ENCODE results near the gene MORN1. TPM values are rescaled to one million over a fixed set of nuclear protein-coding genes. Genes with fewer than 3 reads are reported as not detected.

The MORN1 gene
- total and polyA plus RNA-seq, 2 of the 4 experiments (the other 2 are of a cell fraction), result 3.0 to 4.2 TPM

DNA sequence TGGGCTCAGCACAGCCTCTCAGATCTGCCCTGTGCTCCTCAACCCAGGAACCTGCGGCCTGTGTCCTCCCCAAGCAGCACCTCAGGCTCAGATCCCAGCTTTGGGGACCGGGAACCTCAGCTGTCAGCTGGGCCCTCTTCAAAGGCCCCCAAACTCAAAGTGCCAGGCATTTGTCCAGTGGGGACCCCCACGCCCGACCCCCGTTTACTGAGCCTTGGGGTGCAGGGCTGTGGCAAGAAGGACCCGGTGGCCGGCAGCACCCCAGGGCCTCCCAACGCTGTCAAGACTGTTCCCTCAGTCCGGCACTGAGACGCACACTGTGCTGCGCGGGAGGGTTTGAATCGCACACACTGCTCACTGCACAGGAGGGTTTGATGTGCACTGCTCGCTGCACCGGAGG is 35.0 kb downstream of the MORN1 start:
- Histone ChIP-seq H3K27me3 (ENCODE audit: control insufficient read depth, insufficient read depth, low read length) (no peaks in the 10 kb centered on the region), H4K91ac (ENCODE audit: insufficient read depth, low read depth, low read length) (no peak overlapping the region), H2BK120ac (ENCODE audit: low read depth, low read length) (no peak overlapping the region), H2BK5ac (ENCODE audit: low read depth, low read length, poor library complexity, severe bottlenecking) (no peak overlapping the region), H3K4me2 (ENCODE audit: low read depth, low read length) (no peak overlapping the region), H3K9ac (ENCODE audit: low read depth, low read length) (no peak overlapping the region), H3K14ac (replicated peaks; ENCODE audit: low read depth, low read length) (no peak overlapping the region), H2AFZ (replicated peaks; ENCODE audit: low read length, poor library complexity) (no peak overlapping the region), H3K56ac (ENCODE audit: extremely low read depth, insufficient read depth, low read length) (no peak overlapping the region), H3K27ac (ENCODE audit: insufficient read depth, low read length) (no peak overlapping the region), H3K79me1 (ENCODE audit: low read depth in 1 of 2, low read length in 2 of 2) (no peaks in the 10 kb centered on the region), H2BK15ac (ENCODE audit: low read depth, low read length) (no peak overlapping the region), H3K4ac (ENCODE audit: low read depth, low read length) (no peak overlapping the region), H3K9me1 (ENCODE audit: insufficient read depth, low read length) (no peaks in the 10 kb centered on the region), H3K4me3 (ENCODE audit: insufficient read depth, low read depth, low read length) (no peak overlapping the region), H4K5ac (ENCODE audit: low read depth, low read length) (no peak overlapping the region), H4K20me1 (ENCODE audit: insufficient read depth, low read length) (no peaks in the 10 kb centered on the region), H3K23ac (ENCODE audit: low read depth, low read length) (no peak overlapping the region), H3K9me3 (ENCODE audit: control insufficient read depth, insufficient read depth, low read length) (no peaks in the 10 kb centered on the region), H2AK9ac (replicated peaks; ENCODE audit: low read depth, low read length, poor library complexity) (no peak overlapping the region), H3K18ac (ENCODE audit: low read depth, low read length) (no peak overlapping the region), H2AK5ac (ENCODE audit: low read depth, low read length) (no peak overlapping the region), H3K36me3 (ENCODE audit: control insufficient read depth, insufficient read depth, low read length) (no peaks in the 10 kb centered on the region), H2BK20ac (ENCODE audit: low read depth, low read length) (no peak overlapping the region), H3K4me1 (ENCODE audit: control insufficient read depth, insufficient read depth, low read length) (0 out of 2 replicates have a peak, but pooled peaks cover 3% of the 10 kb centered on the region), H4K8ac (ENCODE audit: low read depth in 2 of 2, low read length in 2 of 2) (no peak overlapping the region)
- ATAC-seq (ENCODE audit: low read depth) (no peak), DNase-seq (no peak)
- BruUV-seq (replicated peaks), result no TSS peak
- in situ Hi-C loops (cut with MboI; ENCODE audit: low sequenced_read_pairs) (loop anchor here (25.0 kb wide), 1 partner anchor 394 kb away; no protein-coding TSS in a partner anchor), dilution Hi-C loops (cut with HindIII; ENCODE audit: low sequenced_read_pairs, unreplicated experiment) (no loop called here), intact Hi-C loops (cut with micrococcal nuclease) (no loop called here)
- ChIA-PET CTCF (no interaction called here), POLR2A (ENCODE audit: unreplicated experiment) (no interaction called here)
- TF ChIP-seq CHD1 (IDR thresholded peaks at IDR 0.05; ENCODE audit: low read depth, low read length), result no peak
- 96% methylated on average over 13 of the region's 15 CpGs; no CpG with 5 or more reads in 1 of the 2 experiments for WGBS, 2 experiments (ENCODE audit: extremely low coverage in 2 of 2, insufficient read length in 1 of 2)

All from IMR-90 (cell line).